ENCODE results near the gene EME2. TPM values are rescaled to one million over a fixed set of nuclear protein-coding genes. Genes with fewer than 3 reads are reported as not detected.

Gene EME2
- total and polyA plus RNA-seq, 2 experiments from 2014 or later: 4.1 to 15.0 TPM

DNA sequence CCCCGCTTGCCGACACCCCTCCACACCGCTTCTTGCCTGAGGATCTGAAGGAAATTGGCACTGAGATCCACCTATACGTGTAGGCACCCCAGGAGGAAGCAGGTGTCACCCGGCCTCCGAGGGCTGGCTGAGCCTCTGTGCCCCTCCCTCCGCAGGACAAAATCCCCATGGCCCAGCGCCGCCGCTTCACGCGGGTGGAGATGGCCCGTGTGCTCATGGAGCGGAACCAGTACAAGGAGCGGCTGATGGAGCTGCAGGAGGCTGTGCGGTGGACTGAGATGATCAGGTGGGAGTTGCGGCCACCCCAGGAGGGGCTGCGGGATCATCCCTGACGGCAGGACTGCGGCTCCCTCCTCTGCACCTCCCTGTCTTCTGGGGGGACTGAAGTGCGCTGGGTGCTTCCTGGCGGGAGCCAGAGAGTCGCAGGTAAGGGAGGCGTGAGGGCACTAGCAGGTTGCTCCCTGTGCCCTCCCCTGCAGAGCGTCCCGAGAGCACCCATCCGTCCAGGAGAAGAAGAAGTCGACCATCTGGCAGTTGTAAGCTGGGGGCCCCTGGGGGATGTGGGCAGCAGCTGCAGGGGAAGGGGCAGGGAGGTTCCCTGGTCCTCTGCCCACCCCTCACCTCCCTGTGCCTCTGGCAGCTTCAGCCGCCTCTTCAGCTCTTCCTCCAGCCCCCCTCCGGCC lies 10.3 kb upstream of the EME2 start (continued):
- TF ChIP-seq, protein P1, sequence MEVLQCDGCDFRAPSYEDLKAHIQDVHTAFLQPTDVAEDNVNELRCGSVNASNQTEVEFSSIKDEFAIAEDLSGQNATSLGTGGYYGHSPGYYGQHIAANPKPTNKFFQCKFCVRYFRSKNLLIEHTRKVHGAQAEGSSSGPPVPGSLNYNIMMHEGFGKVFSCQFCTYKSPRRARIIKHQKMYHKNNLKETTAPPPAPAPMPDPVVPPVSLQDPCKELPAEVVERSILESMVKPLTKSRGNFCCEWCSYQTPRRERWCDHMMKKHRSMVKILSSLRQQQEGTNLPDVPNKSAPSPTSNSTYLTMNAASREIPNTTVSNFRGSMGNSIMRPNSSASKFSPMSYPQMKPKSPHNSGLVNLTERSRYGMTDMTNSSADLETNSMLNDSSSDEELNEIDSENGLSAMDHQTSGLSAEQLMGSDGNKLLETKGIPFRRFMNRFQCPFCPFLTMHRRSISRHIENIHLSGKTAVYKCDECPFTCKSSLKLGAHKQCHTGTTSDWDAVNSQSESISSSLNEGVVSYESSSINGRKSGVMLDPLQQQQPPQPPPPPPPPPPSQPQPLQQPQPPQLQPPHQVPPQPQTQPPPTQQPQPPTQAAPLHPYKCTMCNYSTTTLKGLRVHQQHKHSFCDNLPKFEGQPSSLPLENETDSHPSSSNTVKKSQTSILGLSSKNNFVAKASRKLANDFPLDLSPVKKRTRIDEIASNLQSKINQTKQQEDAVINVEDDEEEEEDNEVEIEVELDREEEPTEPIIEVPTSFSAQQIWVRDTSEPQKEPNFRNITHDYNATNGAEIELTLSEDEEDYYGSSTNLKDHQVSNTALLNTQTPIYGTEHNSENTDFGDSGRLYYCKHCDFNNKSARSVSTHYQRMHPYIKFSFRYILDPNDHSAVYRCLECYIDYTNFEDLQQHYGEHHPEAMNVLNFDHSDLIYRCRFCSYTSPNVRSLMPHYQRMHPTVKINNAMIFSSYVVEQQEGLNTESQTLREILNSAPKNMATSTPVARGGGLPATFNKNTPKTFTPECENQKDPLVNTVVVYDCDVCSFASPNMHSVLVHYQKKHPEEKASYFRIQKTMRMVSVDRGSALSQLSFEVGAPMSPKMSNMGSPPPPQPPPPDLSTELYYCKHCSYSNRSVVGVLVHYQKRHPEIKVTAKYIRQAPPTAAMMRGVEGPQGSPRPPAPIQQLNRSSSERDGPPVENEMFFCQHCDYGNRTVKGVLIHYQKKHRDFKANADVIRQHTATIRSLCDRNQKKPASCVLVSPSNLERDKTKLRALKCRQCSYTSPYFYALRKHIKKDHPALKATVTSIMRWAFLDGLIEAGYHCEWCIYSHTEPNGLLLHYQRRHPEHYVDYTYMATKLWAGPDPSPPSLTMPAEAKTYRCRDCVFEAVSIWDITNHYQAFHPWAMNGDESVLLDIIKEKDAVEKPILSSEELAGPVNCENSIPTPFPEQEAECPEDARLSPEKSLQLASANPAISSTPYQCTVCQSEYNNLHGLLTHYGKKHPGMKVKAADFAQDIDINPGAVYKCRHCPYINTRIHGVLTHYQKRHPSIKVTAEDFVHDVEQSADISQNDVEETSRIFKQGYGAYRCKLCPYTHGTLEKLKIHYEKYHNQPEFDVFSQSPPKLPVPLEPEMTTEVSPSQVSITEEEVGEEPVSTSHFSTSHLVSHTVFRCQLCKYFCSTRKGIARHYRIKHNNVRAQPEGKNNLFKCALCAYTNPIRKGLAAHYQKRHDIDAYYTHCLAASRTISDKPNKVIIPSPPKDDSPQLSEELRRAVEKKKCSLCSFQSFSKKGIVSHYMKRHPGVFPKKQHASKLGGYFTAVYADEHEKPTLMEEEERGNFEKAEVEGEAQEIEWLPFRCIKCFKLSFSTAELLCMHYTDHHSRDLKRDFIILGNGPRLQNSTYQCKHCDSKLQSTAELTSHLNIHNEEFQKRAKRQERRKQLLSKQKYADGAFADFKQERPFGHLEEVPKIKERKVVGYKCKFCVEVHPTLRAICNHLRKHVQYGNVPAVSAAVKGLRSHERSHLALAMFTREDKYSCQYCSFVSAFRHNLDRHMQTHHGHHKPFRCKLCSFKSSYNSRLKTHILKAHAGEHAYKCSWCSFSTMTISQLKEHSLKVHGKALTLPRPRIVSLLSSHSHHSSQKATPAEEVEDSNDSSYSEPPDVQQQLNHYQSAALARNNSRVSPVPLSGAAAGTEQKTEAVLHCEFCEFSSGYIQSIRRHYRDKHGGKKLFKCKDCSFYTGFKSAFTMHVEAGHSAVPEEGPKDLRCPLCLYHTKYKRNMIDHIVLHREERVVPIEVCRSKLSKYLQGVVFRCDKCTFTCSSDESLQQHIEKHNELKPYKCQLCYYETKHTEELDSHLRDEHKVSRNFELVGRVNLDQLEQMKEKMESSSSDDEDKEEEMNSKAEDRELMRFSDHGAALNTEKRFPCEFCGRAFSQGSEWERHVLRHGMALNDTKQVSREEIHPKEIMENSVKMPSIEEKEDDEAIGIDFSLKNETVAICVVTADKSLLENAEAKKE (CRISPR knock-in tag; IDR thresholded peaks at IDR 0.05): no peak
- TF ChIP-seq ZNF331 (CRISPR knock-in tag; IDR thresholded peaks at IDR 0.05; ENCODE audit: low read depth): no peak

DNA sequence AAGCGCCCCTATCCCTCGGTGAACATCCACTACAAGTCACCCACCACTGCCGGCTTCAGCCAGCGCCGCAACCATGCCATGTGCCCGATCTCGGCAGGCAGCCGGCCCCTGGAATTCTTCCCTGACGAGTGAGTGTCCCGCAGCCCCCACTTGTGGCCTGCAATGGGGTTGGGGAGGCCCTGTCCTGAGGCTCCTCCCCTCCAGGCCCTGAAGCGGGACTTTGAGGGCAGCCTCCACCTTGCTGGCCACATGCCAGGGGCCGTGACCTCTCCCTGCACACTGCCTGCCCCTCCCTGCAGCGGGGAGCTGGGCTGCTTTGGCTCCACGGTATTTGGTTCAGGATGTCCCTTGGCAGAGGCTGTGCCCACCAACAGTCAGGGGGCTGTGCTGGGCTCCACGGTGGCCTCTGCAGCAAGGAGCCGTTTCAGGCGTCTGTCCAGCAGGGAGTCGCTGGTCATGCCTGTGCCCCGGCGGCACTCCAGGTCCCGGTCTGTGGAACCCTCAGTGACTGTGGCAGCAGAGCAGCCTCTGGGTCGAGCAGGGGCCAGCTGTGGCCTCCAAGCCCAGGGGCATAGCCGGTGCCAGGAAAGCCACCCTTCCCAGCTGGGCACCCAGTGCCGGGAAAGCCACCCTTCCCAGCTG lies 9.6 kb upstream of the EME2 start:
- H3K27ac ChIP-seq (ENCODE audit: low read depth): no peak overlapping the region
- H3K9me2 ChIP-seq (ENCODE audit: insufficient read depth): no peaks in the 10 kb centered on the region
- Mint-ChIP-seq H3K4me3 (no peak overlapping the region), H3K4me1 (no peaks in the 10 kb centered on the region), H3K27ac (no peak overlapping the region), H3K27me3 (ENCODE audit: insufficient read depth, low read depth, poor library complexity) (peaks cover 11% of the 10 kb centered on the region), H3K36me3 (ENCODE audit: low read depth) (peaks cover 12% of the 10 kb centered on the region), H3K9me3 (no peaks in the 10 kb centered on the region)
- 0 out of 2 replicates have a peak, but pooled peaks cover 3% of the 10 kb centered on the region for H3F3A ChIP-seq (replicated peaks; ENCODE audit: low read depth)
- no peak overlapping the region for H3K4me2 ChIP-seq
- DNase-seq (ENCODE audit: low spot score) (no peak), ATAC-seq (peak; percentile 4)
- no peaks in the 10 kb centered on the region for H3K27me3 ChIP-seq (ENCODE audit: insufficient read depth)
- H3K4me3 ChIP-seq: no peak overlapping the region
- H3K79me2 ChIP-seq (replicated peaks; ENCODE audit: insufficient read depth): no peaks in the 10 kb centered on the region
- no peaks in the 10 kb centered on the region for H4K20me1 ChIP-seq (replicated peaks; ENCODE audit: insufficient read depth)
- no peaks in the 10 kb centered on the region; the same call in 1 of the 2 replicates for H3K4me1 ChIP-seq (ENCODE audit: insufficient read depth)
- no peaks in the 10 kb centered on the region for H3K36me3 ChIP-seq (ENCODE audit: insufficient read depth)
- no peak overlapping the region for H2AFZ ChIP-seq
- TF ChIP-seq POLR2AphosphoS5 (IDR thresholded peaks at IDR 0.05; ENCODE audit: low read depth): no peak
- TF ChIP-seq STAT1 (IDR thresholded peaks at IDR 0.05; ENCODE audit: unreplicated experiment): no peak
- TF ChIP-seq EZH2 (IDR thresholded peaks at IDR 0.05; ENCODE audit: low read depth, unreplicated experiment): no peak
- no peak for TF ChIP-seq ZNF114 (CRISPR knock-in tag; IDR thresholded peaks at IDR 0.05)
- TF ChIP-seq, protein P1 (CRISPR knock-in tag; IDR thresholded peaks at IDR 0.05): no peak
- no peak for TF ChIP-seq JUNB (IDR thresholded peaks at IDR 0.05; ENCODE audit: unreplicated experiment)
- no peak for TF ChIP-seq EZH2phosphoT487 (IDR thresholded peaks at IDR 0.05; ENCODE audit: unreplicated experiment)

Measured in GM23338 (cell line).